K562 (cell line): ENCODE results near the gene MPIG6B. TPM values are rescaled to one million over a fixed set of nuclear protein-coding genes. Genes with fewer than 3 reads are reported as not detected.

Experiments used
- CEBPG ChIP-seq, 3 experiments: fragments of 200-800 bp in 1 of 3; sonication (Bioruptor generic) in 1 of 3; sonication (generic) in 1 of 3; formaldehyde crosslinking in 1 of 3; IDR thresholded peaks in 2 of 3; conservative IDR thresholded peaks in 1 of 3; 2 replicates each; pipeline versions ENCODE4 v1.6.1 to v1.8.0; 2016 to 2022; ENCODE audit warnings: missing compliant biosample characterization in 2 of 3, missing genetic modification characterization in 2 of 3, mild to moderate bottlenecking in 1 of 3, missing genetic modification reagents in 1 of 3
- CHD2 ChIP-seq: IDR thresholded peaks from 2 replicates; pipeline ENCODE4 v1.6.1; 2011; ENCODE audit warnings: low read depth, low read length
- CREB3L1 ChIP-seq: fragments of 450-650 bp; IDR thresholded peaks from 2 replicates; pipeline ENCODE4 v1.6.1; 2014; ENCODE audit warnings: low read depth, mild to moderate bottlenecking, moderate library complexity, borderline replicate concordance
- FOXM1 ChIP-seq, 2 experiments: fragments of 450-650 bp in 1 of 2; sonication (generic) in 1 of 2; formaldehyde crosslinking in 1 of 2; IDR thresholded peaks; 2 replicates each; pipeline versions ENCODE4 v1.6.1 to v1.9.0; 2017 to 2022; ENCODE audit warnings: low read depth in 2 of 2, mild to moderate bottlenecking in 2 of 2, missing genetic modification reagents in 1 of 2, moderate library complexity in 1 of 2
- HCFC1 ChIP-seq: IDR thresholded peaks from 2 replicates; pipeline ENCODE4 v1.6.1; 2012; ENCODE audit warnings: low read depth, low read length, improper control_type of control experiment
- JUNB ChIP-seq: fragments of 450-650 bp; formaldehyde crosslinking; conservative IDR thresholded peaks from 2 replicates; pipeline ENCODE4 v1.4.0; 2020; ENCODE audit warnings: mild to moderate bottlenecking
- MYC ChIP-seq, 2 experiments: fragments of 250-450 bp in 1 of 2; sonication (Bioruptor Pico) in 1 of 2; IDR thresholded peaks; 2 replicates each; pipeline versions ENCODE4 v1.5.1 to v1.6.1; 2012 to 2021; ENCODE audit warnings: low read depth in 2 of 2, borderline replicate concordance in 1 of 2, improper control_type of control experiment in 1 of 2, low read length in 1 of 2, mild to moderate bottlenecking in 1 of 2, moderate library complexity in 1 of 2
- ZNF212 ChIP-seq: fragments of 450-650 bp; formaldehyde crosslinking; IDR thresholded peaks from 2 replicates; pipeline ENCODE4 v1.4.0; 2020; ENCODE audit warnings: mild to moderate bottlenecking
- ZNF644 ChIP-seq: fragments of 200-800 bp; sonication (Bioruptor generic); IDR thresholded peaks from 2 replicates; pipeline ENCODE4 v1.6.1; 2016; ENCODE audit warnings: low read depth, missing genetic modification characterization, missing compliant biosample characterization
- polyA plus RNA-seq, 8 experiments: library from polyadenylated mRNA; depleted of rRNA in 4 of 8; stranded (reverse) in 5 of 8; unstranded in 3 of 8; fragments of >200 nt; fragmentation: Nextera tagmentation in 2 of 8; fragmentation: Illumina TruSeq in 1 of 8; extraction: Ambion mirVana in 2 of 8; extraction: Trizol in 1 of 8; gene quantifications; 2 replicates each; pipeline versions ENCODE4 v1.2.1 to v1.2.3, GENCODE V29; 2011 to 2014; ENCODE audit warnings: inconsistent platforms in 1 of 8, missing spikeins in 1 of 8
- total RNA-seq, 7 experiments: library from RNA; depleted of rRNA in 6 of 7; stranded (reverse); fragments of >200 nt in 6 of 7; fragmentation: Illumina TruSeq in 2 of 7; extraction: Trizol in 2 of 7; gene quantifications; 2 replicates each; pipeline versions ENCODE4 v1.2.1 to v1.2.3, GENCODE V29; 2011 to 2021; ENCODE audit warnings: low replicate concordance in 1 of 7
- TF ChIP-seq, protein P1 (sequence below), 2 experiments: fragments of 450-650 bp; formaldehyde crosslinking in 1 of 2; IDR thresholded peaks; 2 replicates each; pipeline versions ENCODE4 v1.4.0 to v1.6.1; 2014 to 2020; ENCODE audit warnings: mild to moderate bottlenecking in 2 of 2, borderline replicate concordance in 1 of 2, low read depth in 1 of 2
- TF ChIP-seq, protein P2 (sequence below): sonication (generic); formaldehyde crosslinking; IDR thresholded peaks from 2 replicates; pipeline ENCODE4 v1.9.0; 2022; ENCODE audit warnings: mild to moderate bottlenecking, missing genetic modification reagents

Gene MPIG6B
- total and polyA plus RNA-seq, 9 of the 15 experiments (the other 6 are each of a cell fraction or from before 2014, with no cell fraction given): 0.11 to 1.2 (median 0.28) TPM; not detected in 1

GRCh38 chr6:31702819-31703716, 20.1 kb upstream of the MPIG6B start, which contains the start of gene ABHD16A (continued):
- TF ChIP-seq, protein P1, sequence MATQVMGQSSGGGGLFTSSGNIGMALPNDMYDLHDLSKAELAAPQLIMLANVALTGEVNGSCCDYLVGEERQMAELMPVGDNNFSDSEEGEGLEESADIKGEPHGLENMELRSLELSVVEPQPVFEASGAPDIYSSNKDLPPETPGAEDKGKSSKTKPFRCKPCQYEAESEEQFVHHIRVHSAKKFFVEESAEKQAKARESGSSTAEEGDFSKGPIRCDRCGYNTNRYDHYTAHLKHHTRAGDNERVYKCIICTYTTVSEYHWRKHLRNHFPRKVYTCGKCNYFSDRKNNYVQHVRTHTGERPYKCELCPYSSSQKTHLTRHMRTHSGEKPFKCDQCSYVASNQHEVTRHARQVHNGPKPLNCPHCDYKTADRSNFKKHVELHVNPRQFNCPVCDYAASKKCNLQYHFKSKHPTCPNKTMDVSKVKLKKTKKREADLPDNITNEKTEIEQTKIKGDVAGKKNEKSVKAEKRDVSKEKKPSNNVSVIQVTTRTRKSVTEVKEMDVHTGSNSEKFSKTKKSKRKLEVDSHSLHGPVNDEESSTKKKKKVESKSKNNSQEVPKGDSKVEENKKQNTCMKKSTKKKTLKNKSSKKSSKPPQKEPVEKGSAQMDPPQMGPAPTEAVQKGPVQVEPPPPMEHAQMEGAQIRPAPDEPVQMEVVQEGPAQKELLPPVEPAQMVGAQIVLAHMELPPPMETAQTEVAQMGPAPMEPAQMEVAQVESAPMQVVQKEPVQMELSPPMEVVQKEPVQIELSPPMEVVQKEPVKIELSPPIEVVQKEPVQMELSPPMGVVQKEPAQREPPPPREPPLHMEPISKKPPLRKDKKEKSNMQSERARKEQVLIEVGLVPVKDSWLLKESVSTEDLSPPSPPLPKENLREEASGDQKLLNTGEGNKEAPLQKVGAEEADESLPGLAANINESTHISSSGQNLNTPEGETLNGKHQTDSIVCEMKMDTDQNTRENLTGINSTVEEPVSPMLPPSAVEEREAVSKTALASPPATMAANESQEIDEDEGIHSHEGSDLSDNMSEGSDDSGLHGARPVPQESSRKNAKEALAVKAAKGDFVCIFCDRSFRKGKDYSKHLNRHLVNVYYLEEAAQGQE (IDR thresholded peaks at IDR 0.05; ENCODE audit: borderline replicate concordance): 0 out of 2 replicates have a peak, but pooled peaks have one; percentile 26
- TF ChIP-seq, protein P1 (CRISPR knock-in tag; IDR thresholded peaks at IDR 0.05; ENCODE audit: low read depth): peak; percentile 77; the same call in 1 of the 2 replicates
- peak; percentile 74; the same call in 1 of the 2 replicates for TF ChIP-seq CREB3L1
- peak; percentile 99 for TF ChIP-seq CEBPG (CRISPR knock-in tag; IDR thresholded peaks at IDR 0.05)
- peak; percentile 99 to 100 for TF ChIP-seq CEBPG (tag; conservative IDR thresholded peaks at IDR 0.05 in 1 of 2, IDR thresholded peaks at IDR 0.05 in 1 of 2)
- peak; percentile 57 for TF ChIP-seq FOXM1 (IDR thresholded peaks at IDR 0.05; ENCODE audit: low read depth)
- 0 out of 2 replicates have a peak, but pooled peaks have one; percentile 53 for TF ChIP-seq FOXM1 (CRISPR knock-in tag; IDR thresholded peaks at IDR 0.05; ENCODE audit: low read depth)
- peak; percentile 83 for TF ChIP-seq MYC (IDR thresholded peaks at IDR 0.05; ENCODE audit: low read depth, low read length)
- peak; percentile 83; the same call in 1 of the 2 replicates for TF ChIP-seq MYC (CRISPR knock-in tag; IDR thresholded peaks at IDR 0.05; ENCODE audit: borderline replicate concordance, low read depth)
- peak; percentile 84; the same call in 1 of the 2 replicates for TF ChIP-seq ZNF212 (CRISPR knock-in tag)
- TF ChIP-seq HCFC1: peak; percentile 81
- TF ChIP-seq ZNF644: 0 out of 2 replicates have a peak, but pooled peaks have one; percentile 40
- 0 out of 2 replicates have a peak, but pooled peaks have one; percentile 24 for TF ChIP-seq CHD2
- TF ChIP-seq JUNB (CRISPR knock-in tag): no peak
- TF ChIP-seq, protein P2, sequence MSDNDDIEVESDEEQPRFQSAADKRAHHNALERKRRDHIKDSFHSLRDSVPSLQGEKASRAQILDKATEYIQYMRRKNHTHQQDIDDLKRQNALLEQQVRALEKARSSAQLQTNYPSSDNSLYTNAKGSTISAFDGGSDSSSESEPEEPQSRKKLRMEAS (CRISPR knock-in tag): peak; percentile 39
